Kidney tubule cell (primary cell): ENCODE measurements around the gene KDM4B.

Experiments used
- DNase-seq: peaks from one replicate; pipeline ENCODE4 v3.0.0-alpha.2; 2018; ENCODE audit warnings: low spot score

KDM4B gene

GRCh38 chr19:5032101-5032967 is 63.4 kb downstream of the KDM4B start:
- DNase-seq: peak; percentile 15

- no peak for DNase-seq
Observed at GRCh38 chr19:5035105-5035761, 66.3 kb downstream of the KDM4B start.

- no peak for DNase-seq
Observed at GRCh38 chr19:5035793-5036697, 67.1 kb downstream of the KDM4B start.

- DNase-seq: no peak
Observed at GRCh38 chr19:5036698-5037563, 68.0 kb downstream of the KDM4B start.

GRCh38 chr19:5037936-5038335 is 69.0 kb downstream of the KDM4B start:
- no peak for DNase-seq

GRCh38 chr19:5038631-5039271 is 69.8 kb downstream of the KDM4B start:
- DNase-seq: peak; percentile 33

GRCh38 chr19:5039642-5040543 is 71.0 kb downstream of the KDM4B start:
- no peak for DNase-seq

DNA sequence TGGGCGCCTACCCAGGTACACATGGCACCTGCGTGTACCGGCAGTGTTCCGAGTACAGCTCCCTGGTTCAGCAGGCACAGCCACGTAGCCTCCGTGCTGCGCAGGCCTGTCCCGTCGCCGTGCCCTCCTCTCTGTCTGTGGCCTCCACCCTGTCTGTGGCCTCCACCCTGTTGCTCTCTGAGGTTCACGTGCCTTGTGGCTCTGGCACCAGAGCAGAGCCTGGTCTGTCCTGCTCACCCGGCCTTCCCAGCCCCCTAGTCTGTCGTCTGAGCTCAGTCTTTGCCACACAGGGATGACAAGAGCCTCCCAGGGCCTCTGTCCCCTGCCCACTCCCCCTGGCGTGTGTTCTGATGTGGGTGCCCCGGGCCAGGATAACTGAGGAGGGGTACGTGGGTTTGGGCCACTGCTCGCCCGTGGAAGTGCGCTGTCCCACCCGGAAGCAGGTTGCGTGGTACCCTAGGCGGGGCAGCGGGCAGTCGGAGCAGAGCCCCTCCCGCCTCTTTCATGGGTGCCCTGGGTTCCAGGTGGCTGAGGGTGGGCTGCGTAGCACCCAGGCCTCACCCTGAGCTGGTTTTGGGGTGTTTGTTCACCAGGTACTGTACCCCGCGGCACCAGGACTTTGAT is 71.7 kb downstream of the KDM4B start:
- DNase-seq: no peak

DNA sequence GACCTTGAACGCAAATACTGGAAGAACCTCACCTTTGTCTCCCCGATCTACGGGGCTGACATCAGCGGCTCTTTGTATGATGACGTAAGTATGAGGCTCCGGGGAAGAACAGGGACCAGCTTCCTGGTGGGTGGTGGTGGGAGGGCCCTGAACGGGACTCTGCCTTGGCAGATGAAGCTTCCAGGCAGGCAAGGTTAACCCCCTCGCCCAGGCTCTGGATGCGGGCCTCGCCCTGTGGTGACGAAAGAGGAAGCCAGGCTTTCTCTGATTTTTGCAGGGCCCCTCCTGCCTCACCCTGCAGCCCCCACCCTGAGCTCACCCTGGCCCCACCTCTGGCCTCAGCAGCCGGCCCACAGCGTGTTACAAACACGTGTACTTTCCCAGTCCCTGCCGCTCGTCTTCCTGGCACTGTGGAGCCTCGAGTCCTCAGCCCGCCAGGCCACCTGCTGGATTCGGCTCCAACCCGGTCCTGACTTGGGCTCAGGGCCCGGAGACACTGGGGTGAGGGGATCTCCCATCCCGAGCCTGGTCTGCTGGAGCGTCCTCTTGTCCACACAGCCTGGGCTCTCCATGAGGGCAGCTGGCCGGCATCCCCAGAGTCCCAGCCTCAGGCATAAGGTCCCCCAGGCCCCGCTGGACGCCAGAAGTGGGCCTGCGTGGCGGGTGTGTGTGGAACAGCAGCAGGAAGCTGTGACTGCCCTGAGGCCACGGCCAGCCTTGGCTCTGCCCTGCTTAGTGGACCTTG is 72.4 kb downstream of the KDM4B start:
- DNase-seq: no peak

DNA sequence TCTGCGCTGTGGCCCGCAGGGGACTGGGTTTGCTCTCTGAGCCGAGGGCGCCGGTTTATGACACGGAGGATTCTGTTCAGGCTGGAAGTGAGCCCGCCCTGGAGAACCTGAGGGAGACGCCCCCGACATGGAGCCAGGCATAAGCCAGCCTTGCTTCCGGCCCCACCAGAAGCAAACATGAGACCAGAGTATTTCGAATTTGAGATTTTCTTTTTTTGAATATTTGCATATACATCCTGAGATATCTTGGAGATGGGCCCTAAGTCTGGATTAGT is 72.9 kb downstream of the KDM4B start:
- no peak for DNase-seq

DNA sequence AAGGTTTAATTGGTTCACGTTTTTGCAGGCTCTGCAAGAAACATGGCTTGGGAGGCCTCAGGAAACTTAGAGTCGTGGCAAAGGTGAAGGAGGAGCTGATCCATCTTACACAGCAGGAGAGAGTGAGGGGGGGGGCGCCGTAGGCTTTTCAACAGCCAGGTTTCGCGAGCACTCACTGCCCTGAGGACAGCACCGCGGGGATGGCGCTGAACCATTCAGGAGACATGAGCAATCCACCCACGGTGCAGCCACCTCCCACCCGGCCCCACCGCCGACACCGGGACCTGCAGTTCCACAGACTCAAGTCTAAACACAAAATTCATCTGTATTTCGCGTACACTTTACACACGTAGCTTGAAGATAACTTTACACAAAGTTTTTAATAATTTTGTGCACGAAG is 73.6 kb downstream of the KDM4B start:
- no peak for DNase-seq

DNA sequence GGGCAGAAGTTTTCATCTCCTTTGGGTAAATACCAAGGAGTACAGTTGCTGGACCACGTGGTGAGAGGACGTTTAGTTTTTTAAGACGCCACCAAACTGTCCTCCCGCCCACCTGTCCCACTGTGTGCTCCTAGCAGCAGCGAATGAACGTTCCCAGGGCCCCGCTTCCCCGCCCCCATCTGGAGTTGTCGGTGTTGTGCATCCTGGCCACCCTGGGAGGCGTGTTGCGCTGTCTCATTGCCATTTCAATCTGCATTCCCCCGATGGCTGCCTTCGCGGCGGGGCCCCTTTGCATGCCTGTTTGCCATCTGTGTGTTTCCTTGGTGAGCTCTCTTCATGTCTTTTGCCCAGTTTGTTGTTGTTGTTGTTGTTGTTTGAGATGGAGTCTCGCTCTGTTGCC is 76.1 kb downstream of the KDM4B start:
- no peak for DNase-seq

DNA sequence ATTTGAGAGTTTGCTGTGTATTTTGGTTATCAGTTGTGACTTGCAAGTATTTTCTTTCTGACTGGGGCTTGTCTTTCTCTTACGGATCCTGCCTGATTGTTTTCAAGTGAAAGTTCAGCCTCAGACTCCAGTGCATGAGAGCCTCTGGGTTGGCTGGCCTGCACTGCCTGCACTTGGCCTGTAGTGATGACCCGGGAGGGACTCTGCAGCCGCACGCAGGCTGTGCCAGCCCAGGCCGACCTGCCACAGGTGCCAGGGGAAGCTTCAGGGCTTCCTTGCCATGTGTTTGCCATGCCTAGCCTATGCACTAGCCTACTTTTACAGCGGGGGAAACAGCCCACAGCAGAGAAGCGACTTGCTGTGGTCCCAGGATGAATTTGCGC is 77.0 kb downstream of the KDM4B start:
- no peak for DNase-seq

- peak; percentile 78 for DNase-seq
Observed at GRCh38 chr19:5046339-5047039, 77.6 kb downstream of the KDM4B start.

GRCh38 chr19:5047251-5047935 is 78.5 kb downstream of the KDM4B start:
- no peak for DNase-seq

DNA sequence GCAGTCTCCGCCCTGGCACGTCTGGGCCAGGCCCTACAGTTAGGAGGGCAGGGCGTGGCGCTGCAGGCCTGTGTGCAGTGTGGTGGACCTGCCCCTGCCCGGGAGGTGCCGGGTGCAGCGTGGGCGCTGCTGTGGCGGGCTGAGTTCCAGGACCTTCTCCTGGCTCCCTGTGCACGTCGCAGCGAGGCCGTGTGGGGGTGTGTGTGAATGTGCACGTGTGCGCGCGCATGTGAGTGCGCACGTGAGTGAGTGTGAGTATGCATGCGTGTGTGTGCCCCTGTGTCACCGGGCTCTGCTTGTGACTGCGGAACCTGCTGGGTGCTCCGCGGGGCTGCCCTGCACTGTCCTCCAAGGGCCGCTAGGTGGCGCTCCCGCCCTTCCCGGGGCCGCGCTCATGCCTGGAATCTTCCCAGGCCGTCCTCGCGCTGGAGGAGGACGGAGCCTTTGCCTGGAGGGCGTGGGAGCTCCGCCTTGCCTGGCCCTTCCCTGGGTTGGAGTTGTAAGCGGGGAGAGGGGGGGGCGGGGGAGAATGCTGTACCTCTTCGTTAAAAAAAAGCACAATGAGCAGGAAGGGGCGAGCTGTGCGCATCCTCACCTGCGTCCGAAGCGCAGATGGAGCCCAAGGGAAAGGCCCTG is 79.3 kb downstream of the KDM4B start:
- DNase-seq: peak; percentile 73
